Measurements from ENCODE around the gene RGS3.

RGS3 gene

GRCh38 chr9:113530022-113530635 is 66.6 kb downstream of the RGS3 start:
- DNase-seq (ENCODE audit: low read depth), result no peak

- no peak for DNase-seq (ENCODE audit: low read depth)
Measured at GRCh38 chr9:113530942-113531341, 67.4 kb downstream of the RGS3 start.

- no peak for DNase-seq (ENCODE audit: low read depth)
Measured at GRCh38 chr9:113531919-113532808, 68.6 kb downstream of the RGS3 start.

GRCh38 chr9:113532809-113533190 is 69.3 kb downstream of the RGS3 start:
- DNase-seq (ENCODE audit: low read depth), result no peak

GRCh38 chr9:113533335-113534225 is 70.1 kb downstream of the RGS3 start:
- DNase-seq (ENCODE audit: low read depth), result no peak

GRCh38 chr9:113535756-113536155 is 72.2 kb downstream of the RGS3 start:
- DNase-seq (ENCODE audit: low read depth), result no peak

GRCh38 chr9:113536166-113536482 is 72.6 kb downstream of the RGS3 start:
- DNase-seq (ENCODE audit: low read depth), result no peak

- no peak for DNase-seq (ENCODE audit: low read depth)
Measured at GRCh38 chr9:113536483-113537228, 73.1 kb downstream of the RGS3 start.

GRCh38 chr9:113537229-113537810 is 73.8 kb downstream of the RGS3 start:
- no peak for DNase-seq (ENCODE audit: low read depth)

- DNase-seq (ENCODE audit: low read depth), result no peak
Measured at GRCh38 chr9:113538131-113538530, 74.6 kb downstream of the RGS3 start.

GRCh38 chr9:113538701-113539430 is 75.3 kb downstream of the RGS3 start:
- no peak for DNase-seq (ENCODE audit: low read depth)

GRCh38 chr9:113540466-113540865 is 76.9 kb downstream of the RGS3 start:
- no peak for DNase-seq (ENCODE audit: low read depth)

GRCh38 chr9:113541019-113541900 is 77.7 kb downstream of the RGS3 start:
- DNase-seq (ENCODE audit: low read depth), result no peak

- no peak for DNase-seq (ENCODE audit: low read depth)
Measured at GRCh38 chr9:113542006-113542405, 78.5 kb downstream of the RGS3 start.

- DNase-seq (ENCODE audit: low read depth), result no peak
Measured at GRCh38 chr9:113542741-113543140, 79.2 kb downstream of the RGS3 start.

- DNase-seq (ENCODE audit: low read depth), result no peak
Measured at GRCh38 chr9:113543296-113543981, 79.9 kb downstream of the RGS3 start.

GRCh38 chr9:113543982-113544303 is 80.4 kb downstream of the RGS3 start:
- DNase-seq (ENCODE audit: low read depth), result no peak

- no peak for DNase-seq (ENCODE audit: low read depth)
Measured at GRCh38 chr9:113545068-113545467, 81.5 kb downstream of the RGS3 start.

- no peak for DNase-seq (ENCODE audit: low read depth)
Measured at GRCh38 chr9:113546566-113546965, 83.0 kb downstream of the RGS3 start.

All from activated T-cell treated with anti-CD3 and anti-CD28 coated beads for 24 hours (primary cell).